Measurements from ENCODE around the gene PRKD1.

Gene PRKD1

GRCh38 chr14:29663281-29663801 lies 264.3 kb downstream of the PRKD1 start:
- no peak overlapping the region for H3K4me3 ChIP-seq (ENCODE audit: low read depth, low read length, poor library complexity, severe bottlenecking)
- no peaks in the 10 kb centered on the region for H3K27me3 ChIP-seq (ENCODE audit: insufficient read depth, low read length)
- H3K9ac ChIP-seq (ENCODE audit: low read length): no peak overlapping the region
- no peaks in the 10 kb centered on the region for H3K79me2 ChIP-seq (ENCODE audit: insufficient read depth, low read length)
- no peaks in the 10 kb centered on the region for H4K20me1 ChIP-seq (ENCODE audit: insufficient read depth, low read length)
- H3F3A ChIP-seq (ENCODE audit: insufficient read depth, low read length): no peaks in the 10 kb centered on the region
- no peak overlapping the region for H2AFZ ChIP-seq (ENCODE audit: low read length)
- no peak overlapping the region for H3K4me2 ChIP-seq (ENCODE audit: low read length)
- H3K9me3 ChIP-seq (ENCODE audit: low read length): no peaks in the 10 kb centered on the region
- no peaks in the 10 kb centered on the region for H3K9me2 ChIP-seq (ENCODE audit: low read depth, low read length)
- H3K27ac ChIP-seq (ENCODE audit: low read depth, low read length, poor library complexity, severe bottlenecking): no peak overlapping the region
- no peaks in the 10 kb centered on the region for H3K36me3 ChIP-seq (ENCODE audit: insufficient read depth, low read length)
- no peaks in the 10 kb centered on the region for H3K4me1 ChIP-seq (ENCODE audit: insufficient read depth, low read length, severe bottlenecking)
- TF ChIP-seq, protein P1, sequence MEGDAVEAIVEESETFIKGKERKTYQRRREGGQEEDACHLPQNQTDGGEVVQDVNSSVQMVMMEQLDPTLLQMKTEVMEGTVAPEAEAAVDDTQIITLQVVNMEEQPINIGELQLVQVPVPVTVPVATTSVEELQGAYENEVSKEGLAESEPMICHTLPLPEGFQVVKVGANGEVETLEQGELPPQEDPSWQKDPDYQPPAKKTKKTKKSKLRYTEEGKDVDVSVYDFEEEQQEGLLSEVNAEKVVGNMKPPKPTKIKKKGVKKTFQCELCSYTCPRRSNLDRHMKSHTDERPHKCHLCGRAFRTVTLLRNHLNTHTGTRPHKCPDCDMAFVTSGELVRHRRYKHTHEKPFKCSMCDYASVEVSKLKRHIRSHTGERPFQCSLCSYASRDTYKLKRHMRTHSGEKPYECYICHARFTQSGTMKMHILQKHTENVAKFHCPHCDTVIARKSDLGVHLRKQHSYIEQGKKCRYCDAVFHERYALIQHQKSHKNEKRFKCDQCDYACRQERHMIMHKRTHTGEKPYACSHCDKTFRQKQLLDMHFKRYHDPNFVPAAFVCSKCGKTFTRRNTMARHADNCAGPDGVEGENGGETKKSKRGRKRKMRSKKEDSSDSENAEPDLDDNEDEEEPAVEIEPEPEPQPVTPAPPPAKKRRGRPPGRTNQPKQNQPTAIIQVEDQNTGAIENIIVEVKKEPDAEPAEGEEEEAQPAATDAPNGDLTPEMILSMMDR (IDR thresholded peaks at IDR 0.05; ENCODE audit: low read length): no peak
- TF ChIP-seq EZH2 (IDR thresholded peaks at IDR 0.05; ENCODE audit: borderline replicate concordance, low read length): no peak

DNA sequence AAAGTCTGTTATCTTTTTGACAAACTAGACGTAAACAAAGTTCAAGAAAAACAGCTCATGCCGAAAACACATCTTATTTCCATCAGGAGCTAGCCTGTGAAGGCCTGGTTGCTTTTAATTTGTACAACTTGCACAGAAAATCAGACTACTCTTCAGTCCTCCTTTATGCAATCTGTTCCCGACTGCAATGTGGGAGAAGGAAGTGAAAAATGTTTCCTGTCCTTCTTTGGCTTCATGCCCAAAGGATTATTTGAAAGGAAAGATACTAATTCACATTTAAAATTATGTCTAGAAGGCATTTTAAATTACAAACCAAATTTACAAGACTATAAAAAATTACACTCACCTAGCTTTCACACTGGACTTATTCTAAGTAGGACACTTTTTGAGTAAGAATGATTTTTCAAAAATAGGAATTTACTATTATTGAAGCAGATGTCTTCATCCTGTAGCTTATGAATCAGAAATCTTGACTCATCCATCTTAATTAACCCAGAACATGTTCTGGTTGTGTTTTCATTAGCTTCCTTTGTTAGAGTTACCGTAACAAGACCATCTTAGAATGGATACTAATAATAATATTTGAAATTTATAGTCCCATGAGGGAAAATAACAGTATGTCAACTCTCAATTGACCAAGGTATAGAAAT lies 272.6 kb downstream of the PRKD1 start:
- Histone ChIP-seq H3K9ac (ENCODE audit: low read length) (no peak overlapping the region), H3K27me3 (ENCODE audit: insufficient read depth, low read length) (no peaks in the 10 kb centered on the region), H3F3A (ENCODE audit: insufficient read depth, low read length) (no peaks in the 10 kb centered on the region), H3K4me2 (ENCODE audit: low read length) (no peak overlapping the region), H3K4me3 (ENCODE audit: low read depth, low read length, poor library complexity, severe bottlenecking) (no peak overlapping the region), H4K20me1 (ENCODE audit: insufficient read depth, low read length) (no peaks in the 10 kb centered on the region), H3K27ac (ENCODE audit: low read depth, low read length, poor library complexity, severe bottlenecking) (no peak overlapping the region), H3K9me2 (ENCODE audit: low read depth, low read length) (no peaks in the 10 kb centered on the region), H3K79me2 (ENCODE audit: insufficient read depth, low read length) (no peaks in the 10 kb centered on the region), H3K36me3 (ENCODE audit: insufficient read depth, low read length) (no peaks in the 10 kb centered on the region), H3K9me3 (ENCODE audit: low read length) (no peaks in the 10 kb centered on the region), H2AFZ (ENCODE audit: low read length) (no peak overlapping the region), H3K4me1 (ENCODE audit: insufficient read depth, low read length, severe bottlenecking) (no peaks in the 10 kb centered on the region)
- TF ChIP-seq, protein P1 (IDR thresholded peaks at IDR 0.05; ENCODE audit: low read length): no peak
- no peak for TF ChIP-seq EZH2 (IDR thresholded peaks at IDR 0.05; ENCODE audit: borderline replicate concordance, low read length)

DNA sequence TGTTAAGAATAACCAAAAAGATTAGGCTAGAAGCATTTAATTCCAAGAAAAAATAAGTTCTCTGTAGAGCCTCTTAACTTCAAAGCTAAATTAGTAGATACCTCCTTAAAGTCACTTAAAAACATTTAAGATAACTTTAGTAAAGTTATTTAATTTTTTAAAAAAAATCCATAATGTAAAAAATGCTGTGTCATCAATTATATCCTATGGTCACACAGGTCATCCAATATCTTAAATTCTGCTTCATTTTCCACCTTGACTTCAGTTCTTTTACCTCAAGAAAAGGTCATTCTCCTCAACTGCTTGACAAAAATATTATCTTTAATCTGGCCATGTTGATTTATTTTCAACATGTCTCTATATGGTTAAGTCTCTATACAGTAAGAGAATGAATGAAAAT lies 274.3 kb downstream of the PRKD1 start:
- no peak overlapping the region for H3K9ac ChIP-seq (ENCODE audit: low read length)
- H3K36me3 ChIP-seq (ENCODE audit: insufficient read depth, low read length): no peaks in the 10 kb centered on the region
- no peak overlapping the region for H3K27ac ChIP-seq (ENCODE audit: low read depth, low read length, poor library complexity, severe bottlenecking)
- H3K9me3 ChIP-seq (ENCODE audit: low read length): no peaks in the 10 kb centered on the region
- no peak overlapping the region for H3K4me3 ChIP-seq (ENCODE audit: low read depth, low read length, poor library complexity, severe bottlenecking)
- H4K20me1 ChIP-seq (ENCODE audit: insufficient read depth, low read length): no peaks in the 10 kb centered on the region
- no peaks in the 10 kb centered on the region for H3K4me1 ChIP-seq (ENCODE audit: insufficient read depth, low read length, severe bottlenecking)
- H3K79me2 ChIP-seq (ENCODE audit: insufficient read depth, low read length): no peaks in the 10 kb centered on the region
- H3F3A ChIP-seq (ENCODE audit: insufficient read depth, low read length): no peaks in the 10 kb centered on the region
- H3K4me2 ChIP-seq (ENCODE audit: low read length): no peak overlapping the region
- no peak overlapping the region for H2AFZ ChIP-seq (ENCODE audit: low read length)
- no peaks in the 10 kb centered on the region for H3K27me3 ChIP-seq (ENCODE audit: insufficient read depth, low read length)
- no peak for TF ChIP-seq EZH2 (IDR thresholded peaks at IDR 0.05; ENCODE audit: borderline replicate concordance, low read length)
- TF ChIP-seq, protein P1 (IDR thresholded peaks at IDR 0.05; ENCODE audit: low read length): no peak
- no peaks in the 10 kb centered on the region for H3K9me2 ChIP-seq (ENCODE audit: low read depth, low read length)
